ENCODE results near the gene KCNAB2.

The KCNAB2 gene

GRCh38 chr1:6128276-6129081 lies 82.8 kb downstream of the KCNAB2 start:
- no peak for TF ChIP-seq CTCF (IDR thresholded peaks at IDR 0.05; ENCODE audit: control extremely low read depth, extremely low read depth, low read depth, missing control alignments)
- CTCF ChIA-PET: no interaction called here
- POLR2A ChIA-PET: no interaction called here
- DNase-seq (ENCODE audit: extremely low spot score): no peak

GRCh38 chr1:6129313-6129712 lies 83.6 kb downstream of the KCNAB2 start:
- ChIA-PET CTCF (no interaction called here), POLR2A (no interaction called here)

GRCh38 chr1:6130036-6130435 lies 84.3 kb downstream of the KCNAB2 start:
- no peak for TF ChIP-seq CTCF (IDR thresholded peaks at IDR 0.05; ENCODE audit: control extremely low read depth, extremely low read depth, low read depth, missing control alignments)
- no peak for DNase-seq (ENCODE audit: extremely low spot score)
- POLR2A ChIA-PET: no interaction called here
- CTCF ChIA-PET: interaction anchor here (1.2 kb wide), 1 partner anchor 75 kb away, joined by 4 read pairs; no protein-coding TSS in a partner anchor

More at GRCh38 chr1:6129313-6129712, 83.6 kb downstream of the KCNAB2 start:
- DNase-seq (ENCODE audit: extremely low spot score): no peak
- no peak for TF ChIP-seq CTCF (IDR thresholded peaks at IDR 0.05; ENCODE audit: control extremely low read depth, extremely low read depth, low read depth, missing control alignments)

GRCh38 chr1:6130596-6130995 lies 84.9 kb downstream of the KCNAB2 start:
- POLR2A ChIA-PET: no interaction called here
- CTCF ChIA-PET: interaction anchor here (1.2 kb wide), 1 partner anchor 74 kb away, joined by 4 read pairs; no protein-coding TSS in a partner anchor

GRCh38 chr1:6131561-6131960 lies 85.9 kb downstream of the KCNAB2 start:
- ChIA-PET POLR2A (no interaction called here), CTCF (no interaction called here)
- no peak for TF ChIP-seq CTCF (IDR thresholded peaks at IDR 0.05; ENCODE audit: control extremely low read depth, extremely low read depth, low read depth, missing control alignments)
- no peak for DNase-seq (ENCODE audit: extremely low spot score)

More at GRCh38 chr1:6130596-6130995, 84.9 kb downstream of the KCNAB2 start:
- DNase-seq (ENCODE audit: extremely low spot score): no peak
- no peak for TF ChIP-seq CTCF (IDR thresholded peaks at IDR 0.05; ENCODE audit: control extremely low read depth, extremely low read depth, low read depth, missing control alignments)

- ChIA-PET CTCF (no interaction called here), POLR2A (no interaction called here)
- DNase-seq (ENCODE audit: extremely low spot score): no peak
- TF ChIP-seq CTCF (IDR thresholded peaks at IDR 0.05; ENCODE audit: control extremely low read depth, extremely low read depth, low read depth, missing control alignments): no peak
Observed at GRCh38 chr1:6133146-6133895, 87.6 kb downstream of the KCNAB2 start.
